ENCODE measurements around the gene ARAP1.

- TF ChIP-seq POLR2A (IDR thresholded peaks at IDR 0.05; ENCODE audit: low read depth, low read length): no peak
- TF ChIP-seq POLR2AphosphoS5 (IDR thresholded peaks at IDR 0.05; ENCODE audit: low read depth, low read length): no peak
- no peak for TF ChIP-seq PAX5 (IDR thresholded peaks at IDR 0.05; ENCODE audit: insufficient read depth, low read length, severe bottlenecking)
- no peak for TF ChIP-seq SPI1 (IDR thresholded peaks at IDR 0.05; ENCODE audit: low read depth, low read length)
- no peak for TF ChIP-seq TAF1 (IDR thresholded peaks at IDR 0.05; ENCODE audit: low read depth, low read length)
- TF ChIP-seq POU2F2 (IDR thresholded peaks at IDR 0.05; ENCODE audit: low read depth, low read length): no peak
Observed at GRCh38 chr11:72711141-72711540, 41.1 kb downstream of the ARAP1 start.
